ENCODE data around the gene BYSL. TPM values are rescaled to one million over a fixed set of nuclear protein-coding genes. Genes with fewer than 3 reads are reported as not detected.

BYSL gene, protein sequence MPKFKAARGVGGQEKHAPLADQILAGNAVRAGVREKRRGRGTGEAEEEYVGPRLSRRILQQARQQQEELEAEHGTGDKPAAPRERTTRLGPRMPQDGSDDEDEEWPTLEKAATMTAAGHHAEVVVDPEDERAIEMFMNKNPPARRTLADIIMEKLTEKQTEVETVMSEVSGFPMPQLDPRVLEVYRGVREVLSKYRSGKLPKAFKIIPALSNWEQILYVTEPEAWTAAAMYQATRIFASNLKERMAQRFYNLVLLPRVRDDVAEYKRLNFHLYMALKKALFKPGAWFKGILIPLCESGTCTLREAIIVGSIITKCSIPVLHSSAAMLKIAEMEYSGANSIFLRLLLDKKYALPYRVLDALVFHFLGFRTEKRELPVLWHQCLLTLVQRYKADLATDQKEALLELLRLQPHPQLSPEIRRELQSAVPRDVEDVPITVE
- polyA plus RNA-seq (ENCODE audit: insufficient read length in 4 of 4), result 10 to 100 TPM; 18.8 to 29.2 (median 26.5) TPM

DNA sequence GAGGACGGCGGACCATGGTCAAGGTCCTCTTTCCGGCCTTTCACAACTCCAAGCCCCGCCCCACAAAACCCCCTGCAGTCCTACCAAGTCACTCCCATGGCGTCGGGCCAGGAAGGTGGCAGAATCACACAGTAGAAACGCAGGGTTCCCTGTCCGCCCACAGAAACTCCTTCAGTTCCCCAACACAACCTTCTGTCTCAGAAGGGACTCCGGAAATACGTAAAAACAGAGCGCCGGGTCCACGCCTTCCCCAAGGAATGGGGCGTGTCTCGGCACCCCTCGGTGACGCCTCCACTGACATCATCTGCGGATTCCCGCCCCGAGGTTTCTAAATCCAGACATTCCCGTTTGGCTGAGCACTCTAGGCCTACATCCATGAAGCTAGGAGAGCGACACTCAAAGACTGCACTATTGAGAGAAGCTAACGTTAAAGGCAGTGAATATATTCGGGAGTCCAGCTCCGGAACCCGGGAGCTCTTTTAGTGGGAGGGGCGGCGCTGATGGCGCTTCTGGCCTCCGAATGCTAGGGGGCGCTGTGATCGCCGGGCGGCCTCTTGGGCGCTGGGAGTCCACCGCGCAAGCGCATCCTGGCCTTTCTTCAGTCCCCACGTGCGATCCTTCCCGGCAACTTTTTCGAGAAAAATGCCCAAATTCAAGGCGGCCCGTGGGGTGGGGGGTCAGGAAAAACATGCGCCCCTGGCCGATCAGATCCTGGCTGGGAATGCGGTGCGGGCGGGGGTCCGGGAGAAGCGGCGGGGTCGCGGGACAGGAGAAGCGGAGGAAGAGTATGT, at the start of gene BYSL, which contains the start of gene MED20:
Gene BYSL (plus strand): TSS at position 579 of the 791 bp plus-strand sequence. CDS start 64 bp downstream, at position 643.
Gene MED20 (minus strand): TSS at position 219 of the 791 bp plus-strand sequence. CDS start 121 bp downstream, at position 98.
- DNase-seq (ENCODE audit: low read depth in 4 of 4, low spot score in 3 of 4), result peak; percentile 87 to 95 (median 94)

DNA sequence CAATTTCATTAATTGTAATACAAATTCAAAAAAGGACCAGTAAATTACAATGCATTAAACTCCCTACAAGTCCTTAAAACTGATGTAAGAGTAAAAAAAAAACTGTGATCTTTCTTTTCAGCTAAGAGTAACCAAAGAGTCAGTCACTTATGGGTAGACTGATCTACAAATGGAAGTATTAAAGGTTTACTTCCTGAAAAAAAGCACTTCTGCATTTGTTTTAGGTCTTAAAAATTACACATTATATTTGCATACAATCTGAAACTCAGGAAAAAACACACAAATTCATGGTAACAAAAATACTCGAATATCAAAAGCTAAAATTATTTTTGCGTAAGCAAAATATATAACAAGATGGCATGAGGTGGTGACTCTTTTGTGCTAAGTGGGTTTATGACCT, 49.6 kb upstream of the BYSL start:
- DNase-seq (ENCODE audit: low read depth in 4 of 4, low spot score in 3 of 4), result no peak

DNA sequence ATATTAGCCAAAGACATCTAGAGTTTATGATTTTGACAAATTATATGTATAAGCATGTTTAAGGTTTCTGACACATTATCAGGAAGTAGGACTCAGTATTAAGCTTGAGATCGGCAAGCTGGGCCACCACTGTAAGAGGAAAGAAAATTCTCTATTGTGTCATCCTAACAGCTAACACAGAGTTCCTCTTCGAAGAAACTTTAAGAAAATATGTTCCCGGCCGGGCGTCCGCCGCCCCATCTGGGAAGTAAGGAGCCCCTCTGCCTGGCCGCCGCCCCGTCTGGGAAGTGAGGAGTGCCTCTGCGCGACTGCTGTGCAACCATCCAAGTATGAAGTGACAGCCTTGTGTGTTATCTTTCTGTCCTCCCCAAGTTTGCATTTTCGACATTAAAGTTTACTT, 49.2 kb upstream of the BYSL start:
- DNase-seq (ENCODE audit: low read depth in 4 of 4, low spot score in 3 of 4), result no peak

DNA sequence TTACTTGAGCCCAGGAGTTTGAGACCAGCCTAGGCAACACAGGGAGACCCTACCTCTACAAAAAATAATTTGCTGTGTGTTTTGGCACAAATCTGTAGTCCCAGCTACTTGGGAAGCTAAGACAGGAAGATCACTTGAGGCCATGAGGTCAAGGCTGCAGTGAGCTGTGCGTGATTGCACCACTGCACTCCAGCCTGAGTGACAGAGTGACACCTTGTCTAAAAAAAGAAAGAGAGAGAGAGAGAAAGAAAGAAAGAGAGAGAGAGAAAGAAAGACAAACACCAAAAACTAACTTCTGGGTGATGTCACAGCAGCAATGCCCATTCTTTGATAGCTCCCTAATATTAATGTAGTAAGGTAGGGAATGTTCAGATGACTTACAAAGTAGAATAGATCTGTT, 46.6 kb upstream of the BYSL start:
- no peak for DNase-seq (ENCODE audit: low read depth in 4 of 4, low spot score in 3 of 4)

DNA sequence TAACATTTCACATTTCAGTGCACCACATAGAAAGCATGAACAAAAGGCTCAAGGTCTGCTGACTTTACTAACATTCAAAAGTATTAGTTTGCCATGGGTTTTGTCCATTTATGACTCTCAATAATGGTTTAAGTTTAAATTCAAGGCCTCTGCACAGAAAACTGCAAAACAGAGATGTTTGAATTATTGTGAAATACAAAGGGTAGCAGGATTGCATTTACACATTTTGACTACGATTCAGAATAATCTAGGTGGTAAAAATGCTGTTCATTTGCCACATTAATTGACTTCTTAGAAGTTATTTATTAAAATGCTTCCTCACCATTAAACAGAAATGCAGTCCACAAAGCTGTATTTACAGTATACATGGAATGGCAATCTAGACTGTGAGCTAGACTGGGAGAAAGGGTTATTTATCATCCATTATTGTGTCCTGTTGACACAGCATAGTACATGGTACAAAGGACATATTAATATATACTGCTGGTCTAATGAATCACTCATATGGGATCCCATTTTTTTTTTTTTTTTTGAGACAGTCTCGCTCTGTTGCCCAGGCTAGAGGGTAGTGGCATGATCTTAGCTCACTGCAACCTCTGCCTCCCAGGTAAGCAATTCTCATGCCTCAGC, 44.1 kb upstream of the BYSL start:
- DNase-seq (ENCODE audit: low read depth in 4 of 4, low spot score in 3 of 4), result no peak

DNA sequence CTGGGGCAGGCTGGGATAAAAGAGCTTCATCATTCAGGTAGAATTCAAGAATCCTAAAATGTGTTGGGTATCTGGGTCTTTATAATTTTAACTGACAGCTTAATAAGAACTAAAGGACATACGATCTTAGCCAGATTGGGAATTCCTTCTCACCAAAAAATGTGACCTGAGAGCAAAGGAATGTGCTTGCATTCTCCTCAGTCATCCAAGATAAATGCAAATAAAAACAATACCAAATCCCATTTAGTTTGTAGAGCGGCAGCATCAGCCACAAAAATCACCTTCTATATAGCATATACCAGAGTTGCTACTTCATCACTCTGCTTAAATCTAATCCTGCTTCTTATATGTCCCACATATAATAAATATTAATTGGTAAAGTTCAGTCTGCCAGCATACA, 43.1 kb upstream of the BYSL start:
- no peak for DNase-seq (ENCODE audit: low read depth in 4 of 4, low spot score in 3 of 4)

DNA sequence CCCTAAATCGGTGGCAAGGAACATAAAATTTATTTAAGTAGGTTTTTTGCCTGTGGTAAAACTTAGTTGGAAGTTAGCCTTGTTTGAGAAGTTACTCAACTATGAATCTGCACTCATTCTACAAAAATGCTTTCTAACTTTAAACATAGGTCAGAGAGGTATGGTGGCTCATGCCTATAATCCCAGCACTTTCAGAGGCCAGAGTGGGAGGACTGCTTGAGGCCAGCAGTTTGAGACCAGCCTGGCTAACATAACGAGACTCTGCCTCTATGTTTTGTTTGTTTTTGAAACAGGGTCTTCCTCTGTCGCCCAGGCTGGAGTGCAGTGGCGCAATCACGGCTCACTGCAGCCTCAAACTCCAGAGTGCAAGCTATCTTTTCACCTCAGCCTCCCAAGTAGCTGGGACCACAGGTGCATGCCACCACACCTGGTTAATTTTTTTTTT, 42.3 kb upstream of the BYSL start:
- DNase-seq (ENCODE audit: low read depth in 4 of 4, low spot score in 3 of 4), result no peak

DNA sequence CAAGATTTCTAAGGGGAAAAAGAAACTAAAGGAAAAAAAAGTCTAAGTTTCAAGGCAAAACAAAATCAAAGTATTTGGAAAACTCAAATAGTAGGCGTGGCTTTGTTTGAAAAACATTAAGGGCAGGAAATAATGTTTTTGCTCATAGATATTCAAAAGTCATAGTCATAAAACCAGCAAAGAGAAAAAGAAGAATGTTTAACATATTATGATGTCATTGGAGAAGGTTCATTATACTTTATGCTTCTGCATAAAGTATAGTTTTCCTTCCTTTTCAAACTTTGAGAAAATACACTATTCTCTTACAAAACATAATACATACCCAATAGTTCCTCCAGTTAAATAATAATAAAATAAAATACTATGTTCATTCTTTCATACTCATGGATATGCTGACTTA, 39.8 kb upstream of the BYSL start:
- no peak for DNase-seq (ENCODE audit: low read depth in 4 of 4, low spot score in 3 of 4)

DNA sequence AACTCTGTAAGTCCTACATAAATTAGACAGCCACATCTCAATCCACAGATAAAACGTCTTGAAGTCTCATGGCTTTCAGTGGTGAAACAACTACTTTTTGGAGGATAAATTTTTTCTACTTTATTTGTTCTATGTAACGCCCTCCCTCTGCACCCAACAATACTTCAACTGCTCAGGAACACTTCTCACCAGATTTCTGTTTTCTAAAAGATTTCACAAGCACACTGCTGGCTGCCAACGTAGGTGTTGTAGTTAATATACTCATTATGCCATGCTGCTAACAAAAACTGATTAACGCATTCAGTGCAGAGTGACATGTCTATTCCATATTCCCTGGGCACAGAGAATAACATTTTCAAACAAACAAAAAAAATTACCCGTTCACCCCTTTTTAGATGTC, 36.3 kb upstream of the BYSL start:
- no peak for DNase-seq (ENCODE audit: low read depth in 4 of 4, low spot score in 3 of 4)

DNA sequence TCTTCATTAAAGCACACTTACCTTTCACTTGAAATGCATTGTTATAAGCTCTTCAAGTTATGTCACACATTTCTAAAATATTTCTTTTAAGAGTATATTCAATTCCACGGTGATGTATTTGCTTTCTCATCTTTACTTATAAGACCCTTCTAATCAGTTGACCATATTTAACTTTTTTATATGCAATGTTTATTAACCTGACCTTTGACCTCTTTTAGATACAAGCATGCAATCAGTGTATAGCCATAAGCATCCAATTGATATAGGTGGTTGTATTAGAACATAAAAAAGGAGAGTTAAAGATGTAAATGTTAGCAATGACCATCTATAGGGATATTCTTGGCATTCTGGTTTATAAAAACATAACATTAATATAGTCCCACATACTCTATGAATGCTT, 35.4 kb upstream of the BYSL start:
- DNase-seq (ENCODE audit: low read depth in 4 of 4, low spot score in 3 of 4), result no peak

DNA sequence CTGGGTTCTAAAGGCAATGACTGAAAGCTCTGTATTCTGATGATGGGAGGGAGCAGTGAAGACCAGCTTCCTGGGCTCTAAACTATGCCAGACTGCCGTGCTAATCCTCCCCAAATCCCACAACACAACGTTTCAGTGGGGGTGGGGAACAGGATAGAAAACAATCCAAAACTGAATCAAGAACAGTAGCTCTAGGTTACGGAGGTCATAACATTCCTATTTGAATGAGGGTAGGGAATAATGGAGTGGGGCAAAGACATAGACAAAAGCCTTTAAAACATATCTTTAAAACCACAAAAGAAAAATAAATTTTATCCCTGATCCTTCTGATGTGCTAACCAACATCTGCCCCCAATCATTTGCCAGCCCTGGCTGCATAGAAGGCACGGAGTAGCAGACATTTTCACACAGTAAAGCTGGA, 34.0 kb upstream of the BYSL start:
- DNase-seq (ENCODE audit: low read depth in 4 of 4, low spot score in 3 of 4), result no peak

DNA sequence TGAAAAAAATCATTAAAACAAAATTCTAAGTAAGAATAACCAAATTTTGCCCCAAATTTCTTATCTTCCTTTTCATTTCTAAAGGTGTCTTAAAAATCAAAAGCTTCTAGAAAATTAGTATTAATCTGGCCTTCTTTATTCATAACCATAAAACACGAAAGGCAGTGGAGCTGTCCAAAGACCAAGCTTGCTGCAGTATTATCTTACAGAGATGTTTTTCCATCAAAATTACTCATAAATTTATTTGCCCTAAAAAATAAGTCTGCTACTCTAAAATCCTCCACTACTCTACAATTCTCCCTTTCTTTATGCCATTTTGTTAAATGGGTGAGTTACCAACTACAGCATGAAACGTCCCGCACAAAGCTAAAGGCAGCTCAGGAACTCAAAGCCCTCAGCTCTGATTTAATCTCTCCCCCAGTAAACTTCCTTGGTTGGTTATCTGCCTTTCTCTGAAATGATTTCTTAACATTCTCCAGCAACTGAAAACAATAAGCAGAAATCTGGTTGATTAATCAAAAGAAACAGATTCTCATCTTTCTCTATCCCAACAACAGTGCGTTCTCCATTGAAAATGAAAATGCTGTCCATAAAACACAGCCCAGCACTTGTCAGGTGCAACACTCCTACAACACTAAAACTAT, 28.3 kb upstream of the BYSL start:
- no peak for DNase-seq (ENCODE audit: low read depth in 4 of 4, low spot score in 3 of 4)

DNA sequence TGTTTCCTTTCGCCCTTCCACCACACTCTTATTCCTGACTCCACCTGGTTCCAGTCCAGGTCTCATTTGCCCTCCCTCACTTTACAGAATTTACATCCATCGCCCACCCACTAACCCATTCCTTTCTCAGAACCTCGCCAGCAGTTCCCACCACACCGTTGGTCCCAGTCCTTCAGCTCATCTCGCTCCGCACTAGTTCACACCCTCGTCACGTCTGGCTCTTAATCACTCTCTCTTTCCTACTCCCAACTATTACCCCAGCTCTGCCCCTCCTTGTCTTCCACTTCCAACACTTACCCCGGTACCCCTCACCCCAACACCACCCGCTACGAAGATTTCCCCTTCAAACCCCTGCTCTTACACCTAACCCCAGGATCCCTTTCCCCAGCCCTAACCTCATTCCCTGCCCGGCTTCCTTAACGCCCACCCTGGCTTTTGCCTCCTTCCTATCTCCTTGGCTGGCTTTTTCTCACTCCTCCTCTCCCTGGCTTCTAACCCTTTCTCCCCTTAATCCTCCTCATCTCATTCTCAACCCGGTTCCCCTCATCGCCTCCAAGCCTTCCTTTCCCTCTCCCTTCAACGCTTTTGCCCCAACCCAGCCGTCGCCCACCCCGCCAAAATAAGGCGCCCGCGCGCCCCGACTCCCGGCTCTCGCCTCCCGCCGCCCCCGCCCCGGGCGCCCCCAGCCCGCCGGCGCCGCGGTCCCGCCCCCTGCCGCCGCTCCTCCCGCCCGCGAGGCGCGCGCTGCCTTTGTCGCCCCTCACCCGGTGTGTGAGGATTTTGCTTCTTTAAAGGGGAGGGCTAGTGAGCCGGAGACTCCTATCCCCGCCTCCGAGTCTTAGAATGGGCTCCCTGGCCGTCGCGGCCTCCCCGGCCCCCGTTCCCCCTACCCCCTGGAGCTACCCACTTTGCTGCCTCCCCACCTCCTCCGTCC, 26.7 kb upstream of the BYSL start:
- DNase-seq (ENCODE audit: low read depth in 4 of 4, low spot score in 3 of 4), result peak in 1 of 4 donors; percentile 10

DNA sequence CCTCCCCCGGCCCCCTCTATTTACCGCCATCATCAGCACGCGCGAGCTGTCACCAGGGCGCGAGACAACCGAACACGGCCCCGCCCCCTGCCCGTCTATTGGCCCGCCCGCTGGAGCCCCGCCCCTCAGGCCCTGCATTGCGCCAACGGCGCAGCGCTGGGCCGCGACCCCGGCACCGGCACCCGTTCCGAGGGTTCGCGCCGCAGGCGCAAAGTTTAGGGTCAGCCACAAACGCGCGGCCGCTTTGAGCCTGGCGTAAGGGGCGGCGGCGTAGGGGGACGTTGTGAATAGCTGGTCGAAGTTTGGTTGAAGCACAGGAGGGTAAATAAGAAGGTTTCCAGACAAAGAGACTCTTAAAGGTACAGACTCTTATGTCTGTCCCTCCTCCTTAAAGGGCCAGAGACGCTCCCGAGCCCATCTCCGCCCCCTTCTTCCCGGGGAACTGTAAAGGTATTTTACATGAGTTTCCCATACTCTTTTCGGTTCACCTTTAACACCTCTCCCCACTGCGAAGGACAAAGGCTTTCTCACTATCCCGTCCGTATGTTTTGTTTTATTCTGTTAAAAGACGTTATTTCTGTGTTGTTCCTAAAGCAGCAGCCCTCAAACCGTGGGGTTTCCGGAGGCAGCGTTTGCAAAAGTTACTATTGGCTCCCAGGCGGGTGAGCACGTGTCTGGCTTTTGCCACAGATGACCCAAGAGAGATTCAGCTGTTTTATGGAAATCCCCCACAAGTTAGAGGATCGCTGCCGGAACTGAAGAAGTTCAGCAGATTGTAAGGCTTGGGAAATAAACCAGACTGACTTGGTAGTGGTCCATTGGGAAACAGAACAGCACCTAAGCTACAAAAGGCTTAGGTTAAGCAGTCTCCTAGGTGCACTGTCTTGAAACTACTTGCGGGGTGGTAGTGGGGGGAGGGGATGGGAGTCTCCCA, 25.7 kb upstream of the BYSL start, which contains the start of gene USP49:
Gene USP49 (minus strand): TSS at position 76 of the 934 bp plus-strand sequence. CDS start 88,392 bp downstream, outside the sequence.
- DNase-seq (ENCODE audit: low read depth in 4 of 4, low spot score in 3 of 4), result peak; percentile 79 to 85 (median 84)

DNA sequence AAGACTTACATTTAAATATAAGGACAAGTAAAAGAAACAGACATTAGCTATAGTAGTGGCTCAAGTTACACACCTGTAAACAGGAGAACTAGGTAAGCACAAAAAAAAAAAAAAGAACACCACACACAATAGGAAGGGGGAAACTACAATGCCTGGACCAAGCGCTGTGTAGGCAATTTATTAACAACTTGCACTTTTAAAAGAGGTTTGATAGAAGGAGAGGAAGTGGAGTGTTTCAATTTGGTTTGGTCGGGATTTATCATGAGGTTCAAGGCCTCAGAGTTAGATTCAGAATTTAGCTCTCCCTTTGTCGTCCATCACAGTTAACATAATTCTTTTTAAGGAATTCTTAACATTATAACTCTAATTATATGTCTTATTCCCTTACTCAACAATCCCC, 25.0 kb upstream of the BYSL start:
- DNase-seq (ENCODE audit: low read depth in 4 of 4, low spot score in 3 of 4), result no peak

DNA sequence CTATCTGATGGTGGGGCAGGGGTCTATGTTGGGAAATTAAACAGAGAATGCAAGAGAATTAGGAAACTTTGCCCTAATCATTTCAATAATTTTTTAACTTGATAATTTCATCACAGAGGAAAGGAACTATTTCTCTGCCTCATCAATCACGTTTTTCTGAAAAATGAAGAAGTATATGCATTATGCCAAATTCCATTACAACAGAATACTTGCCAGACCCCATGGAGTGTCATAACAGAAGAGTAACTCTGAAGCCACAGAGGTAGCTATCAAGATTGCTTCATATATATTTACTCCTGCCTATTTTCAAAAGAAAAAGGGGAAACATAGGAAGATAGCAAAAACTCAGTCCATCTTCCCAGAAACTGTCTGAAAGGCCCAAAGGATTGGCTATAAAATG, 20.4 kb upstream of the BYSL start:
- no peak for DNase-seq (ENCODE audit: low read depth in 4 of 4, low spot score in 3 of 4)

DNA sequence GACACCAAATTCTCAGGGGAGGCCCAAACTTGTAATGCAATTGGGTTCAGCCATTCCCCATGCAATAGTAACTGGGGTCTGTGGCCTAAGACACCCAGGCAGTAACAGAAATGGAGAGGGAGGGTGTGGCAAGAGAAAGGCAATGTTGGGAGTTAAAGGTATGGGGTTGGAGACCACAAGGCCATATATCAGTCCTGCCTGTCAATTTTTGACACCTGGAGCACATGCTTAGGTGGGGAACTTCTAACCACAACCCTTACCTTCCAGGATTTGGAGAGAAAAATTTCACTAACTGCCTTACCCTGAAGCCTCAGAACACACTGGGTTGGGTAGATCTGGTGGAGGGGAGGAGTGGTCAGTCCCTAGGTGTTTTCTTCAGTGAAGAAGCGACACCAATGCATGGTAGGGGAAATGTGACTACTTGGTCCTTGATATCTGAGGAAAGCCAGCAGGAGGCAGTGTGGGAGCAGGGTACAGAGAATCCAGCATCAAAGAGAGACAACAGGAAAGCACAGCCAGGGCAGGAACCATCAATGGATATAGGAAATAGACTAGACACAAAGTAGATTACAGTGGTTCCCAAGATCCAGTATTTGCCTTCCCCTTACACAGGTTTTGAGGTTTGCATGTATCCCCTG, 19.3 kb upstream of the BYSL start:
- DNase-seq (ENCODE audit: low read depth in 4 of 4, low spot score in 3 of 4), result no peak

DNA sequence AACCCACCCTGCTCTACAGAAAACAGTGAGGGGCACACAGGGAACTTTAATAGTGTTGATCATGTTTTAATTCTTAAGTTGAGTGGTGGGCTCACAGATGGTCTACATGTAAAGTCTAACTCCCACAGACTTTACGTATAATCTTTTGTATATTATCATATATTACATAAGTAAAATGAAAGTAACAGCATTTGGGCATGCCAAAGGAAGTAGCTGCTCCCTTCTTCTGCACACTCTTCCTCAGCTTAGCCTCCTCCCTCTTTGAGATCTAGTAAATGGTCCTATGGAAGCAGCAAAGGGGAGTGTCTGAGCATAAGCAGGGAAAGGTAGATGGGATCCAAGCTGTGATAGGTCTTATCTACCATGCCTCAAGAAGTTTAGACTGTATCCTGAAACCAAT, 11.6 kb upstream of the BYSL start:
- DNase-seq (ENCODE audit: low read depth in 4 of 4, low spot score in 3 of 4), result no peak
